Kidney capillary endothelial cell (primary cell): ENCODE results near the gene RPRD1B.

ENCODE experiments used
- DNase-seq: peaks from one replicate; pipeline ENCODE4 v3.0.0-alpha.2; 2018; ENCODE audit warnings: low spot score

RPRD1B gene

DNA sequence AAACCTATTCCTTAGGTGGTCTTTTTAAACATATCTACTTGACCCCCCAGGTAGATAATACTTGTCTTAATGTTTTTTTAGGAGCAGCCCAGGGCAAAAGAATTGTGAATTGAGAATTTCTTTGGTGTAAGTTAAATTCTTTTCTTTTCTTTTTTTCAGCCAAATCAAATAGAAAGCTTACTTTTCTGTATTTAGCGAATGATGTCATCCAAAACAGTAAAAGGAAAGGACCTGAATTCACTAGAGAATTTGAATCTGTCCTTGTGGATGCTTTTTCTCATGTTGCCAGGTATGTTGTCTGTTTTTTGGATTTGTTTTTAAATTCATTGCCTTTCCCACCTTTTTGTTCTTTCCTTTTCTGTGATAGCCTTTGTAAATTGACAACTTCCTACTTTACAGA is 6.7 kb downstream of the RPRD1B start:
- DNase-seq = no peak

DNA sequence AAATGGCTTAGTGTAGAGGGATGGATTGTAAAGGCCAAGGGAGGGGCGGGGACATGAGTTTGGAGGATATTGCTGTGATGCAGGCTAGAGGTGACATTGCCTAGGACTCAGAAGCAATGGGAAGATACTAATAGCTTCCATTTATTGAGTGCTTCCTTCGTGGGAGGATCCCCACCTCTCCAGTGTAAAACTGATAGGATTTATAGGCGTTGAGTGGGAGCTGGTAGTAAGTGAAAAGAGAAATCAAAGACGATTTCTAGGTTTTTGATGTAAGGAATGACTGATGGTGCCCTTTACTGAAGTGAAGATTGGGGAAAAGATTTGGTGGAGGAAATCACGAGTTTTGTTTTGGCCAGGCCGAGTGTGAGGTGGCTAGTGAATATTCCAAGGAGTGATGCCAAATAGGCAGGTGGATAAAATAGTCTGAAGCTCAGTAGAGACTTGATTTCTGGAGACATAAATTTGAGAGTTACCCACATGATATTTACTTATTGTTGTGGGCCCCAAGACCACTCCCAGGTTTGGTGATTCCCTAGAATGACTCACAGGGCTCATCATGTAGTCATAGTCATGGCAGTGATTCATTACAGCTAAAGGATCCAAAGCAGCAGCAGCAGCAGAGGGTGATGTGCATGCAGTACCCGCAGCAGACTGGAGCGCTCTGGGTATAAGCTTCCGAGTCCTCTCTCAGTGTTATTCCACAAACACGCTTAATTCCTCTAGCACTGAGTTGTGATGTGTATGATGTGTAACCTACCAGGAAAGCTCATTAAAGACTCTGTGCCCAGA is 10.2 kb downstream of the RPRD1B start:
- peak; percentile 61 for DNase-seq

DNA sequence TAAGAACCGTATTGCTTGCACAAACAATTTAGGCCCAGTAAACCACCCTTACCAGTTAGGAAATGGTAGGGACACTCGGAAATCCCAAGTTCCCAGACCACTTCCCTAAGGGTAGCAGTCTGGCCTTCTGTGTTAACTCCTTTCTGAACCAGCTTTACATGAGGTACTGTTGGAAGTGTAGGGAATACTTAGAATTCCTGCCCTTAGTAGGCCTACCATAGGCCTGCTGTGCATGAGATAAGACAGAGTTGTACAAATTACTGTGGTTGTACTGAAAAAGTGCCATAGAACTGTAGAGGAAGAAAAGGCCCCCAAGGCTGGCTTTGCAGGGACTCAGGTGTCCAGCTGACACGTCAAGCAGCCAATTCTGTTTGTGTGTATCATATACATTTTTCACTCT is 11.1 kb downstream of the RPRD1B start:
- no peak for DNase-seq

DNA sequence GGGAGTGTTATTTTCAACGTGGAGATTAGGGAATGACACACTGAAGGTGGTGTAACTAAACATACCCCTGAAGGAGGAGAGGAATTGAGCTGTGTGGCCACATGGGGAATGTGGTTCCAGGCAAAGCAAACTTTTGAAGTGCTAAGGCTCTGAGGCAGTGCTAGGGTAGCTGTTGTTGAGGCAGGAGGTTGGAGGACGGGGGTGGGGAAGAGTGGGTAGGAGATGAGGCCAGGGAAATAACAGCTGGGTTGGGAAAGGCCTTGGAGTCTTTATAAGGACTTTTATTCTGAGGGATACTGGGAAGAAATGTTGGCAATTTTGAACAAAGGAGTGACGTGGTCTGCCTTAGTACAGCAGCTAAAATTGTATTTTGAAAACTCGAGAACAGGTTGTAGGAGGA is 13.0 kb downstream of the RPRD1B start:
- no peak for DNase-seq

DNA sequence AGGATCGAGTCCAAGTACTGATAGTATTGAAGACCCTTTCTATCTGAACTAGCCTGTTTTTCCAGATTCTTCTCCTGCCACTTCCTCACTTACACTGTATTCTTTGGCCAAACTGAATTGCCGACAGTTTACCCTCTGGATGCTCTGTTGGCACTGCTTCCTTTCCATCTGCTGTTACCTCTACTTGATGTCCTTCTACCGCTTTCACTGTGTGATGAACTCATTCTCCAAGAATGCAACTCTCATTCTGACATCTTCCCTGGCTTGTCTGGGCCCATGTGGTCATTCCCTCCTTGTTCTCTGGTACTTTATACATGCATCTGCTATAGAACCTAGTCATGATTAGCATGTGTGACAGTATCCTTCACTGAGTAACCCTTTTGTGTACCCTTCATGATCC is 16.3 kb downstream of the RPRD1B start:
- peak; percentile 50 for DNase-seq

DNA sequence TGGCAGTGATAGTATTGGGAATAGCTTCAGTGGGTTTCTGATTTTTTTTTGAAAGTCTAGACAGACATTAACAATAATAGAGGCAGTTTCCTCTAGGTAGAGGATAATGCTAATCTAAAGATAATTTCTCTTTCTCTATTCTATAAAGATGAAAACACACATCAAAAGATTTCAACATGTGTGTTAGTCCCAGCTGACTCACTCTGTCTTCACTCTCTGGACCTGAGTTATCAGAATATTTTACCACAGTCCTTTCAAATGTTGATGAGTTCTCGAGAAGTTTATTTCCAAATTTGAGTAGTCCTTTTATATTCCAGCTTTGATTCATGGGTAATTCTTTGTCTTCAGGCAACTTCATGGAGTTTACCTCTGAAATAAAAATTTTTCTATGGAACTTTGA is 17.1 kb downstream of the RPRD1B start:
- no peak for DNase-seq

DNA sequence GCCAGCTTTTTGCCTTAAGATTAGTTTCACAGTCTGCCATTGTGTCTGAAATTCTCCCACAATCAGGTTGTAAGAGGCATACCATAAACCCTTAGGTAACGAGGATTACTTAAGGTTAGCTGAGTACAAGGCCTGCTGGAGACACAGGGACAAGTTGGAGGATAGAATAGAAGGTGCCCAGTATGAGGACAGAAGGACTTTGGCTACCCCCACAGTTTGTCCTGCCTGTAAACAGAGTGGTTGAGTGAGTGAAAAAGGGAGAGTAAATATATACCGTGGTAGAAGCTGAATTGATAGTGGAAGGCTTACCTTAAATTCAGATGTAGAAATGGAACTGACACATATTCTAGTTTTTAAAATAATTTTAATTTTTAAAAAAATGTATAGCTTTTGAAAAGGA is 19.3 kb downstream of the RPRD1B start:
- no peak for DNase-seq

DNA sequence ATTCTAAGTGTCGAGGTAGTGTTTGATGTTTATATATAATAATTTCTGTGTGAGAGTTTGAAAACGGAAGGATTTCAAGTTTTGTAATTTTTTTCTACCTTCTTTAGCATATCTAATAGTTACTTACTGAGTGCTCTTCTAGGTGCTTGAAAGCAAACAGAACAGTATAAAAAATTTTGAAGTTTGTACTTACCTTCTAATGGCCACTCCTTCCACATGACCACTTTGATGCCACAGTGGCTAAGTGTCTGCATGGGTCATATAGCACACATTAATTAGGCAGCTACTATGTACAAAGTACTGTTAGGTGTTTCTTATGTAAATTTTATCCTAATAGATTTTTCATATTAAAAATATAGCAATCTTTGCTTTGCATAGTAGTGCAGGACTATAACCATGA is 21.1 kb downstream of the RPRD1B start:
- no peak for DNase-seq

DNA sequence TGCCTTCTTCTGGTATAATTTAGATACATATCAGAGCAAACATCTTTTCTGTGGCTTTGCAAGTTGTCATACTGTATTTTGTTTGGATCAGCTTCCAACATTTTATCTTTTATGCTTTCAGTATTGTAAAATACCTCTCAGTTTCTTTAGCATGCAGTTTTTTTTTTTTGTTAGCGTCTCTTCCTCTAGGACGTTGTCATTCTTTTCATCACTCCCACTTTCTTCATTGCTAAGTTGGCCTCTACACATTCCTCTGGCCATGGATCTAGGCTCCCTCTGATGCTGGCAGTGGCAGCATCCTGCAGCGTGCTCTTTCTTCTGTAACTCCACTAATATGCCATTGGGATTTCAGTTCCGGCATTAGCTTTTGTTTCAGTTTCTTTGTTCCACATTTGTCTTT is 21.7 kb downstream of the RPRD1B start:
- no peak for DNase-seq

DNA sequence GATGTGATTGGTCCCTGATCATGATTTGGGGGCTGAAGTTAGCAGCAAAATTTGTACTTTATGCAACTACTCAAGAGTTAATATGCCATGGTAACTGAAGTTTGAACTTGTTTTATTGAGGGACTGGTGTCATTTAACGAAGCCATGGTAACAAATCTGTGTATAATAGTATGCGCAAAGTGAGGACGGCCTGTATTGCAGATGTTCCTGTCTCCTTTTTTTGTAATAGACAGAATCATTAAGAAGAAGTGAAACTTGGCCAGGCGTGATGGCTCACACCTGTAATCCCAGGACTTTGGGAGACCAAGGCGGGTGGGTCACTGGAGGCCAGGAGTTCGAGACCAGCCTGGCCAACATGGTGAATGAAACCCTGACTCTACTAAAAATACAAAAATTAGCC is 22.3 kb downstream of the RPRD1B start:
- no peak for DNase-seq

DNA sequence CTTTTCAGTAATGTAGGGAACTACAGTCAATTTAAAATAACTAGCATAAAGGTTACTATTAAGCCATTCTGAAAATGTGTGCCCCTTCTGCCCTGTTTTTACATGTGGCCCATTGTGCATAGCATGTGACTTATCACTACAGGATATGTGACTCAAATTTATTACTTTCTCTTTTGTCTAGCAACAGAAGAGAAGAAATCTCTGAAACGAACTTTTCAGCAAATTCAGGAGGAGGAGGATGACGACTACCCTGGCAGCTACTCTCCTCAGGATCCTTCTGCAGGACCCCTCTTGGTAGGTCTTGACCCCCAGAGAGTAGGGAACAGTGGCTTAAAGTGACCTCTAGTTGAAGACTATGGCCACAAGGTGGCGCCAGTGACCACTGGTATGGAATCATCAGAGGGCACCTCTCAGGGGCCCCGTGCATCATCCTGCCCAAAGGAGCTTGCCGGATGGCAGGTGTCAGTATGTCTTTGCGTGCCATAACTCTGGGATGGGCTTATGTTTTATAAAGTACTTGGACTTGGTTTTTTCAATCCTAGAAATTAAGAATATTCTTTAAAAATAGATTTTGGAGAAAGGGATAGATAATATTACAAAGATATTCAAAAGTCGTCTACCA is 23.9 kb downstream of the RPRD1B start:
- peak; percentile 82 for DNase-seq

DNA sequence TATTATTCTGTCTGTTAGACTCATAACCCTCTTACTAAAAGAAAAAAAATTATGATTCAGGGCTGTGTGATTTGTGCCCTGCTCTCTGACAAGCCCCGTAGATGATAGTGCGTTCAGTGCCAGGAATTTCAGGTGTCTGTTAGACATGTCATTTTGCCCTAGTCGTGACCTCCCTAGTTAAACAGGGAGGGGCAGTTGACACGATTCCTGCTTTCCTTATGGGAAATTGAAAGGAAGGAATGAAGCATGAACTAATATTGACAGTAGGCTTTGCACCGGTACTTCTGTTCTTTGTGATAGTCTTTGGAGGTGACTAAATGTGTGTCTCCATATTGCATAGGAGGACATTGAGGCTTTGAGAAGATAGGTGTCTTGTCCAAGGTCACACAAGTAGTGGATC is 26.3 kb downstream of the RPRD1B start:
- DNase-seq = no peak

DNA sequence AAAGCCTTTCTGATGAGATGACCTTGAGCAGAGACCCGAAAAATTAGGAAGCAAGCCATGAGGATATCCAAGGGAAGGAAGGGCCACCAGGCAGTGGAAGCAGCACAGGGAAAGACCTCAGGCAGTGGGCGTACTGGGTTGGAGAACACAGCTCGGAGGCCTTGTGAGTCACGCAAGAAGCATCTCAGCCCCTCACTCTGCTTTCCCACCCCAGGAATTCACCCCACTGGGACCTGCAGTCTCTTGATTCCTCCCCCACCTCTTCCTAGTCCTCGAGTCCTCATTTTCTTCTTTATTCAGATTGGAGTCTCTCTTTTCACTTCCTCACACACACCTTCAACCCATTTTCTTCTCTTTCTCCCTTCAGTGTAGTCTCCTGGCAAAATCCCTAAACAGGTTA is 27.0 kb downstream of the RPRD1B start:
- no peak for DNase-seq

DNA sequence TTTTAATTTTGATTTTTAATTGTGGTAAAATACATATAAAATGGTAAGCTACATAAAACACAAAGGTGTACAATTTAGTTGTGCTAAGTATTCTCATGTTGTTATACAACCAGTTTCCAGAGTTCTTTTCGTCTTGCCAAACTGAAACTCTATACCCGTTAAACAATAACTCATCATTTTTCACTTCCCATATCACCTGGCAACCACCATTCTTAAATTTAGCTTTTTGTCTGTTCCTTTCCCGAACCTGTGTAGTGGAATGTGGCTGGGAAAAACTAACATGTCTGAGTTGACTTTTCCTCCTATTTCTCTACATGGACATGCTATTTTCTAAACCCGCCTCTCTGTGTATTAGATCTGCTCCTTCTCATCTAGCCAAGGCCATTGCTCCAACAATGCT is 27.6 kb downstream of the RPRD1B start:
- no peak for DNase-seq

DNA sequence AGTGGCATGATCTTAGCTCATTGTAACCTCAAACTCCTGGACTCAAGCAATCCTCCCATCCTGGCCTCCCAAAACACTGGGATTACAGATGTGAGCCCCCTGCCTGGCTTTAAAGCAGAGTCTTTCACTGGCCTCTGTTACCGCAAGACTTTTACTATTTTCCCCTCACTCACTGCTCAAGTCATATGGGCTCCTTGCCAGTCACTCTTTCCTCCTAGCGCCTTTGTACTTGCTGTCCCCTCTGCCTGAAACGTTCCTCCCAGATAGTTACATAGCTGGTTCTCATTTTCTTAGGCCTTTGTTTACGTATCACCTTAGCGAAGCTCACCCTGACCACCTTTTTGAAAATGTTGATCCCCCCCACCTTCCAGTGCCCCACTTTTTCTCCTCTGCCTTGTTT is 29.3 kb downstream of the RPRD1B start:
- DNase-seq = no peak

DNA sequence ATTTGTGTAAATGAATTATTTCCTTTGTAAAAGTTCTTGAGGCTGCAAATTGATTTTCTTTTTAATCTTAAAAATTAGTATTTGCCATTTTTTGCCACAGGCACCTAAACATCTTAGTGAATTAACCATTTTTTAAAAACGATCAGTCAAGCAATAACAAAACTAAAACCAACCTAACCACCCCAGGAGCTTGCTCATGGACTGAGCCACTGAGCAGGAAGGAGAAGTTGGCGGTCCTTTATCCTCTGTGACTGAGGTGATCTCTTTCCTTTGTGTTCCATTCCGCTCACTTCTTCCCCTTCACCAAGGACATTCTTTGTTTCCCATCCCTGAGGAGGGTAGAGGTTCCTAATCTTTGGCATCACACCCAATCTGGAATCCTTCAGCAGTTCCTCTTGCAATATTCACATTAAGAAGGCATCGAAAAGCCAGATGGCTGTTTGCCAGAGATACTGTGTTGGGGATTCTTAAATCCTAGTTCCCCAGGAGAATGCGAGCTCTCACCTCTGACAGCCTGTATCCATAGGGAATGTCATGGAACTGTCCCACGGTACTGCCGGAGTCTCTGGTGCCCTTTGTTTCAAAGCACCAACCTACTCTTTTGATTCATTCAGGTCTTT is 30.5 kb downstream of the RPRD1B start:
- DNase-seq = no peak

DNA sequence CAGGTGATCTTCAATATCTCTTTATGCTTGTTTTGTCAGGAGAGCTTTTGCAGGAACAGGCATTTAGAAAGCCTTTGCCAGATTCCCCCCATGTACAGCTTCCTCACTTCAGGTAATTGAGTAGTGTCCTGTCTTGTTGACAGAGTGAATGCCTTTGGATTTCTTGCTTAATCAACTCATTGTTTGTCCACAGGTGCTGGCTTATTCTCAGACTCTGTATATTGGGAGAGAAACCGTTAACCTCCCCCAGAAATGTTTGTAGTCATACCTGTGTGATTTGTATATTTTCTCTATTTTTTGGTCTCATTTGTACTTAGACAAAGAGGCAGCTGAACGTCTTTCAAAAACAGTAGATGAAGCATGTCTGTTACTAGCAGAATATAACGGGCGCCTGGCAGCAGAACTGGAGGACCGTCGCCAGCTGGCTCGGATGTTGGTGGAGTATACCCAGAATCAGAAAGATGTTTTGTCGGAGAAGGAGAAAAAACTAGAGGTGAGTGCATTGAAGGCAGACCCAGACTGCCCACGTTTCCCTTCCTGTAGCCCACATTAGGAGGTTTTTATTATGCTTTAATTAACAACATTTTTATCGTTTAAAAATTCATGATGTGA is 32.3 kb downstream of the RPRD1B start:
- DNase-seq = no peak

DNA sequence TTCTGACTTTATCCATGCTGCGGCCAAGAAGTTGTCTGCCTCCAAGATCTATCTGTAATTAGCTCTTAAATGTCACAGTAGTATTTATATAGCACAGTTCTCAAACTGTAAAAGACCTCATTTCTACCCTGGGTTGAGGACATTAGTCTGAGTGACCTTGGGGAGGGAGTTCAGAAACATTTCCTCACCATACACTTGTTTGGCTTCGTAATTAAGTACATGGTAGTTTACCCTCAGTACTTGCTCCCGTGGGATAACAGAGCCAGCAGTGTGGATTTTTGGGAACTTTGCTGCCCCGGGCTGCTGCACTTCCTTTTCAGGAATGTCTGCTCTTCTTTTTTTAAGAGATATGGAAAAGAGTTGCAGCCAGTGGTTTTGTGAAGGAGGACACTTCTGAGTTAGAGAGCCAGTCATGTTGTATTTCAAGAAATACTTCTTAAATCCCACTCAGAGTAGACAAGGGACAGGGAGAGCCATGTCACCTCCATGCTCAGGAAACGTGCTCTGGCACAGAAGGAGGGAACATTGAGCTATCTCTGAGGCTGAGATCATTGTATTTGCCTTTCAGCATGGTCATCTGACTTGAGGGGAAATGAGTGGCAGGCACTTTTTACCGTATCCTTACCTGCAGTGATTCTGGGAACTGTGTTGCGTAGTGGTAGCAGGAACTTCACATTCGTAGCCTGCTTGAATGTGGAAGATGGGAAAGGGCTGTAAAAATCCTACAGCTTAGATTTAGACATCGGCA is 33.6 kb downstream of the RPRD1B start:
- DNase-seq = no peak

DNA sequence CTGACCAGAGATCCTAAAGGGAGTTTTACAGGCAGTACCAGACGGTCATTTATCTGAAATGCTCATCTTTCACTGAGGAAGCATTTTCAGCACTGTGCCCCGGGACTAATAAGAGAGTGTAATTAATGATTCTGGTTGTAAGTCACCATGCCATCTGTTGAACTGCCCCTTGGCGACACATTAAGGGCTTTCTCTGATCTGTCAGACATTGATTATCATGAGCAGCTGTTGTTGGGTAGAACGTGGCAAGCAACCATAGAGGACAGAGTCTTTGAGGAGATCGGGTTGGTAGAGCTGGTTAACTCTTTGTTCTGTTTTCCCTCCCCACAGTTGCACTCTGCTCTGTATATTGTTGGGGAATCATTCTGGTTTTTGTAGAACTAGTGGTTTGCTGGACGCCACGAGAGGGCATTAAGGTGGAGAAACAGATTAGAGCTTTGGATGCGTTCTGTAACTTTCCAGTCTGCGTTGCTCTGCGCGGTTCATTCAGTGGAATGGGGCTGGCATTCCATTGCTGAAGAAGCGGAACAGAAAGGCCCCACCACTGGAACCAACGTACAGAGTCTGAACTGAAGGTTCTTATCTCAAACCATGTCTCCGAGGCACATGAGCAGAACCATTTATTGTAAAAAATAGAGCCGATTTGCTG is 34.3 kb downstream of the RPRD1B start:
- DNase-seq = no peak

DNA sequence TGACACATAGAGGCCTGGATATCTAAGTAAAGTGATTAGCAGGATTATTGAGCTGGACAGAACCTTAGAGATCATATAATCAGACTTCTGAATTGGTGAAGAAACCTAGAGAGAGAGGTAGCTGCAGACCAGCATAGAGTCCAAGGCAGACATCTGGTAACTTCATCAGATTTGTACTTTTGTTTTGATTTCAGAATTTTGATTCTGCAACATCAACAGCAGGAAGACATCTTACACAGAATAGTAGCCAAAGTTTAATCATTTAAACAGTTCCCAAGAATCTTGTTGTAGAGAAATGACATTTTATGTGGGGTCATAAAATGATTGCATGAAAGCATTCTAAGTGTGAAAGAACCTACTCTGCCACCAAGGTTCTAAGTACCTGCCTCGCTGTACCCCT is 39.4 kb downstream of the RPRD1B start:
- DNase-seq = no peak

DNA sequence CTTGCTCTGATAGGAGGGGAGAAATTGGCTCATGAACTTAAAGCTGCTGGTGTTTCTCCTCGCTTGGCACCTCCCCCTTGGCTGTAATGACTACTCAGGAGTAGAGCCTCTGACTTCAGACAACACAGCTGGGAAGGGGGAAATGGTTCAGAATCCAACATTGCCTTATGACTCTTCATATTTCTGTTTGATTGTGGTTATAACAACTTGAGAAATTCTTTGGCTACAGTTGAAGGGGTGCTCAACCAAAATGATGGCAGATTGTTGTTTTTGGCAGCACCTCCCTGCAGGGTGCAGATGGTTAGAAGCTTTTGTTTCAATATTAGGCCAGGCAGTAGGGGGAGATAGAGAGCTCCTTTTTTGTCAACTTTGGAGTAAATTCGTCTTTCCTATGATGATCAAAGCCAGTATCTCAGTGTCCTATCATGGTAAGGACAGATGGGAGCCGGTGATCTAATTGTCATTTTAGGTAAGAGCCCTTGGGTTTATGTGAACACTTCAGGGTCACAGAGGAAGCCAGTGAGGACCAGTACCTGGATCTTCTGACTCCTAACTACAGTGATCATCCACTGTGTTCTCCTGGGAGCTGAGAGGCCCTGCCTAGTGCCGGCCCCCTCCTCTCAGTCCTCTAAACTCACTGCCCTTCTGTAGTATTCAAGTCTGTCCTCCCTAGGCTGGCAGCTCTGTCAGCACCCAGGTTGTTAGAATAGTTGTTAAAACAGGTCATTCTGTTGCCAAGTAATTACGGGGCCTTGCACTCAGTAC is 39.9 kb downstream of the RPRD1B start:
- DNase-seq = peak; percentile 46
